Measurements from ENCODE around the gene SLC6A20.

The SLC6A20 gene, protein sequence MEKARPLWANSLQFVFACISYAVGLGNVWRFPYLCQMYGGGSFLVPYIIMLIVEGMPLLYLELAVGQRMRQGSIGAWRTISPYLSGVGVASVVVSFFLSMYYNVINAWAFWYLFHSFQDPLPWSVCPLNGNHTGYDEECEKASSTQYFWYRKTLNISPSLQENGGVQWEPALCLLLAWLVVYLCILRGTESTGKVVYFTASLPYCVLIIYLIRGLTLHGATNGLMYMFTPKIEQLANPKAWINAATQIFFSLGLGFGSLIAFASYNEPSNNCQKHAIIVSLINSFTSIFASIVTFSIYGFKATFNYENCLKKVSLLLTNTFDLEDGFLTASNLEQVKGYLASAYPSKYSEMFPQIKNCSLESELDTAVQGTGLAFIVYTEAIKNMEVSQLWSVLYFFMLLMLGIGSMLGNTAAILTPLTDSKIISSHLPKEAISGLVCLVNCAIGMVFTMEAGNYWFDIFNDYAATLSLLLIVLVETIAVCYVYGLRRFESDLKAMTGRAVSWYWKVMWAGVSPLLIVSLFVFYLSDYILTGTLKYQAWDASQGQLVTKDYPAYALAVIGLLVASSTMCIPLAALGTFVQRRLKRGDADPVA

GRCh38 chr3:45795882-45796765 lies at the start of gene SLC6A20:
SLC6A20 (minus strand) TSS chr3:45796536; CDS start chr3:45796419, 117 bp downstream.
- DNase-seq (ENCODE audit: low spot score) (no peak), FAIRE-seq (no peak)

GRCh38 chr3:45844616-45845015 lies 48.3 kb upstream of the SLC6A20 start:
- FAIRE-seq = no peak
- DNase-seq (ENCODE audit: low spot score) = no peak

GRCh38 chr3:45842851-45843625 lies 46.7 kb upstream of the SLC6A20 start:
- no peak for FAIRE-seq
- no peak for DNase-seq (ENCODE audit: low spot score)

- FAIRE-seq (peak; percentile 95), DNase-seq (ENCODE audit: low spot score) (peak; percentile 93)
These were observed 45.6 kb upstream of the SLC6A20 start, which contains the start of gene LZTFL1 for GRCh38 chr3:45841757-45842491. LZTFL1 (minus strand) TSS chr3:45842119; CDS start chr3:45841991, 128 bp downstream.

GRCh38 chr3:45841420-45841756 lies 45.1 kb upstream of the SLC6A20 start:
- no peak for DNase-seq (ENCODE audit: low spot score)

DNA sequence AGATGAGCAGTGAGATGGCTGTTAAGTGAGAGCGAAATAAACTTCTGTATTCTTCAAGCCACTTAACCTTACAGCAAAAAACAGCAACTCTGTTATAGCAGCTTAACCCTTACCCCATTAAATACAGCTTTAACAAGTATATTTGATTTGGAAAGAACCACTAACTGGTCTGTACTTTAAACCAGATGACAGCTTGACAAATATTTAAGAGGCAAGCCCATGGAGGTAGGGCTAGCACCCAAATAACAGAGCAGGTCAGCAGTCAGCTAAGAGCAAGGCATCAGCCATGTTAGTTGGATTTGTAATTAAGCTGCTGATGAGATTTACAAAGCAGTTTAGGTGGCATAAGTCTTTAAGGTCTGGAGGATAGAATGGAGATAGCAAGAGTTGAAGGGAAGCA lies 42.1 kb upstream of the SLC6A20 start:
- no peak for DNase-seq (ENCODE audit: low spot score)
- FAIRE-seq = no peak

More at GRCh38 chr3:45841420-45841756, 45.1 kb upstream of the SLC6A20 start:
- no peak for FAIRE-seq

GRCh38 chr3:45832699-45833098 lies 36.4 kb upstream of the SLC6A20 start:
- FAIRE-seq = no peak
- DNase-seq (ENCODE audit: low spot score) = no peak

- no peak for FAIRE-seq
- DNase-seq (ENCODE audit: low spot score) = no peak
These were observed 33.8 kb upstream of the SLC6A20 start for GRCh38 chr3:45830121-45830520.

DNA sequence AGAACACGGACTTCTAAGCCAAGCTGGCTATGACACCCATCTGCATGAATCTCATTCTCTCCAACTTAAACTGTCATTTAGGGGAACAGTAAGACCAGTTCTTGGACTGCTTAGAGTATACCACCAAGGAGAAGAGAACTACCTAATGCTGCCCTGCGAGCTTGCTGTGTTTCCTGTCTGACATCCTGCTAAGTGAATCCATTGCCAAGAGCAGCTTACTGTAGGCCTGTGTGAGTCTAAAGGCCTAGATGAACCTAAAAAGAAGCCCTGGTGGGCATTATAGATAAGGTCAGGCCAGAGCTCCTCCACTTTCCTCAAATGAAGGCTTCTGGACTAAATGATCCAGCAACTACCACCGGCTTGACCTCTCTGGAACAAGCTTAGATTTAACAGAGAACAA lies 30.6 kb upstream of the SLC6A20 start:
- no peak for DNase-seq (ENCODE audit: low spot score)
- peak; percentile 23 for FAIRE-seq

DNA sequence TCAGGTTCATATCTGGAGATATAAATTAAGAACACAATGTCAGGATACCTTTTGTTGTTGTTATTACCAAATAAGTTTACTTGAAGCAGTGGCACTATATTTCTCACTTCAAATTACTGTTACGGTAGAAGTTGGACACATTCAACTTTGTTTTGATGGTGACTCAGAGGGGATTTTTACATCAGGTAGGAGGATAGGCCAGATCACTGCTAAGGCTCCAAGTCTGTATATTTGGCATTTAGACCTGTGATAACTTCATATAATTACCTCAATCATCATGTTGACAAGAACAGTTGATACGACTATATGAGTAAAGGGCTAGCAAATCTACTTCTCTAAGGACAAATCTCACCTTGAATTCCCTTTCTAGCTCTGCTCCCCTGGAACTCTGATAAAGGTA lies 30.0 kb upstream of the SLC6A20 start:
- no peak for DNase-seq (ENCODE audit: low spot score)
- no peak for FAIRE-seq

GRCh38 chr3:45821127-45821526 lies 24.8 kb upstream of the SLC6A20 start:
- DNase-seq (ENCODE audit: low spot score) = no peak
- FAIRE-seq = no peak

- DNase-seq (ENCODE audit: low spot score) (no peak), FAIRE-seq (no peak)
These were observed 23.2 kb upstream of the SLC6A20 start for GRCh38 chr3:45819543-45819942.

DNA sequence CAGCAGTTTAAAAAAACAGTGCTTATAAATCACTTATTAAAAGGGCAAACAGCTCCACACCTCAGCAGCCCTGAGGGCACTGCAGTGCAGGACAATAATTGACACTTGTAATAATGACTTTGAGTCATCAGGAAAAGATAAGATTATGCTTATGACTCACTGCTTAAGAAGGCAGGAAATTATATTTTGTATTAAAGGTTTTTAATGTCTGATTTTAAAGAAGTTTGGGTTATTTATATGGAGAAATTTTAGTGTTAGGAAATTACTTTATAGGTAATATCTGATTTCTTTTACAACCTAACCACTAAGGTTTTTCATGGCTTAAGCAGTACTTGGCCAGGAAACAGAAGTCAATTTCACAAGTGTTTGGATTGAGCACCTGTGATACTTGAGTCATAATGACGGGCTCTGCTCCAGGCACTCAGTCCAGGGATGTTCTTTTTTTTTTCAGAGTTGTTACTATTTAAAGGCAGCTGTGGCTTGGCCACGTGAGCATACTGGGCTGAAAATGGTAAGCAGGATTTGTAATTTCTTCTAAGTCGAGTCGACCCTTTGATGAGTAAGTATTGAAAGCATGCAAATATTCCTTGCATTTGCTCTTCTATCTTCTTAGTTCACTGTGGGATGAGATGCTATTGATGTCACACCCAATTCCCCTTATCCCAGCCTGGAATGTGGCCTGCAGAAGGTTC lies 21.6 kb upstream of the SLC6A20 start:
- peak; percentile 89 for DNase-seq (ENCODE audit: low spot score)

DNA sequence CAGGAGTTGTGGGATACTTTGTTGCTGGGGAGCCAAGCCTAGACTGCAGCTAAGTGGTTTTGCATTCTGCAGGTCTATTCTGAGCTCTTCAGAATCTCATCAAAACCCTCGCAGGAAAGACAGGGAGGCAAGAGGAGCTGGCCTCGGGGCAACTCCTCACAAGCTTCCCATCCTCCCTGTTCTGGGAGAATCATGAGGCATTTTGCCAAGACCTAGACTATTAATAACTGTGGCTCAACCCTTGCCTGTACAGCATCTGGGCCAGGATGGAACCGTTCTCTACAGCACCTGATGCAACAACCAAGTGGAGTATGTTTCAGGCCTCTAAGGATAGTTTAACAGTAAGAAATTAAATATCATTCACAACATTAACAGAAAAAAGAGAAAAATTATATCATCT lies 20.2 kb upstream of the SLC6A20 start:
- FAIRE-seq (no peak), DNase-seq (ENCODE audit: low spot score) (peak; percentile 64)

More for the DNA sequence above, 21.6 kb upstream of the SLC6A20 start:
- FAIRE-seq = no peak

GRCh38 chr3:45814322-45814721 lies 18.0 kb upstream of the SLC6A20 start:
- DNase-seq (ENCODE audit: low spot score) (no peak), FAIRE-seq (no peak)

DNA sequence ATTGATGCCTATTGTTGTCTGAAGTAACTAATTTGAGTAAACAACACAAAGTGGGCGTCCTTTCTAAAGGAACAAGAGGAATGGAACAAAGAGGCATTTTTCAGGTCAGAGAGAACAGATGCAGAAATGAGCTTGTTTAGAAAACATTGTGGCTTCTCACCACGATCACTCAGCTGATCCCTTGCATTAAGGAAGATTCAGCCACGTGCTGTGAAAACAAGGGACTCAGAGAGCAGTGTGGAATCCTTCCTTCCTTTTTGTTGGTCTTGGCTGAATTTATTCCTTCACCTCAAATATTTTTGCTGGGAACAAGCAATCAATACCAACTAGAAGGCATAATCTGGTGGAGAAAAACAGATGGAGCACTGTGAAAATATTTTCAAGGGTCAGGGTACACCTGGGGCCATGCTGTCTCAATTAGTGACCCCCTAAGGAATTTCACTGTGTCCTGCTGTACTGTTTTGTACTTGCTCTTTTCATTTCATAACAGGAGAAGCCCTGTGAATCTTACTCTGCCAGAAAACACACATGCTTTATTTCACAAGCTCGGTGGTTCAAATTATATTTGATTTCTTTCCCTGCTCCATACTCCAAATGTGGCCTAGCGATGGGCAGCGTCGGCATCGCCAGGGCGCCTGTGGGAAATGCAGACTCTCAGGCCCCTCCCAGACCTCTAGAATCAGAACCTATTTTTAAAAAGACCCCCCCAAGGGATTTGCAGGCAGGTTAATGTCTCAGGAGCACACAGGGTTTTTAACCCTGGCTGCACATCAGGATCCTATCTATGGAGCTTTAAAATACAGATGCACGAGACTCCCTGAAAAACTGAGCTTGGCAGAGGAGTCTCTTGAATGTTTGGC lies 11.6 kb upstream of the SLC6A20 start:
- no peak for FAIRE-seq
- no peak for DNase-seq (ENCODE audit: low spot score)

DNA sequence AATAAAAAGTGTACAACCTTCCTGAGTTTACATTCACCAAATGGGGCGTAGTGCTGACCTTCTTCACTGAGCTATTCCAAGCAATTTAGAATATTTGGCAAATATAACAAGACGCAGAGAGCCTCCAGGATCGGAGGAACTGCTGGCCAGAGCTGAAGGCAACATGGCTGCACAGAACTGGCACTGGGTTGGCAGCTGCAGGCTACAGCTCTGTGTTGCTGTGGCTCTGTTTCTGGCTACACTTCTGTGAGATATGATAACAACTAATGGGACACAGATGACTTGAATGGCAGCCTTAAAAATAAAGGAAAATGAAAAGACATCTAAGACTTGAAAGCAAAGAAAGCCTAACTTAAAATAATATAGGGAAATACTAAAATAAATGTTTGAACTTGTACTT lies 10.8 kb upstream of the SLC6A20 start:
- DNase-seq (ENCODE audit: low spot score) (no peak), FAIRE-seq (no peak)

DNA sequence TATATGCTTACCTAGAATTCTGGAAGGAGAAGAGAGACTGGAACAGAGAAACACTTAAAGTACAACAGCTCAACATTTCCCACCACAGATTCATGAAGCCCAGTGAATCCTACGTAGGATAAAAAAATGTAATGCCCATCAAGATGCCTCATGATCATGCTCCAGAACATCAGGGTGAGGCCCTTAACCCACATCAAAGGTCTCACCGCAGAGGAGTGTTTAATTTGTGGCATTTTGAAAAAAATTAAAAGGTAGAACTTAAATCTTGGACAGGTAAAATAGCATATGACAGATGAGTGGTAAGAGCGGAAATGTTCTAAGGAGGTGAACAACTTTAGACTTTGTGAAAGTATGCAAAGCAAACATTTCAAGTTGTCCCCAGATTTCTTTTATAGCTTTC lies 9.7 kb upstream of the SLC6A20 start:
- FAIRE-seq = no peak
- no peak for DNase-seq (ENCODE audit: low spot score)
